HL-60 (cell line): Measurements from ENCODE around the gene ELMOD3.

Source experiments
- CTCF ChIP-seq: IDR thresholded peaks from one replicate; pipeline ENCODE4 v1.5.1; 2011; ENCODE audit warnings: low read length, control low read depth, inconsistent platforms; ENCODE audit not compliant: insufficient read depth
- REST ChIP-seq: IDR thresholded peaks from 2 replicates; pipeline ENCODE4 v1.6.1; 2012; ENCODE audit warnings: low read depth; ENCODE audit not compliant: insufficient replicate concordance

DNA sequence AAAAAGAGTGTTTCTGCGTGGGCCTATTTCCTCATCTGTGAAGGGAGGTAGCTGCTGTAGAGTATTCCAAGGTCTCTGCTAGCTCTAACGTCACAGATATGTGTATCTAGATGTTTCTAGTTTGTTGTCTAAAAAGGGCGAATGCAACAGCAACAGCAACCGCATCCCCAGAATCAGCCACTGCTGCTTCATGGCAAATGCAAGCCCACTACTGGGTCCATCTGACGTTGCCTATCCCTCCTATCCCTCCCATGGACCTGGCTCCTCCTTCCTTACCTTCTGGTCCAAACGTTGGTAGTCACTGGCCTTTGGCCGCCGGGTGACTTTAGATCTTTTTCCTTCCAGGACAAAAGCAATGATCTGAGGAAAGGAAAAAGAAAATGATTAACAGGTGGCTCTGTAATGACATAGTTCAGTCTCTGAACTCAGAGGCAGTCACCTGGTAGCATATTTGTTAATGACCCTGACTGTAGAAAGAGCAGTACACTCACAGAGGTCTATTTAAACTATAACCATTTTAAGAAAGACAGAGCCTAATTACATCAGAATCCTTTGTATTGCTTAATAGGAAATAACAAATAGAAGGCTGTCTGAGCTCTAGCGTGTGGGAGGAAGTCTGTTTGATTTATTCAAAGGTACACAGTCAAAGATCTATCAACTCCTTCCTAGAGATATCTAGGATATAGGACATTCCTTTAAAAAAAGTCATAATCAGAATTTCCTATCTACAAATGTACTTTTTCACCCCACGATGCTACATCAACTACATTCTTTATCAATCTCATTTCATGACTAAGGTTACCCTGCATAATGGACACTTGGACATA lies 29.7 kb upstream of the ELMOD3 start:
- TF ChIP-seq CTCF (no peak), REST (no peak)
